Ishikawa (cell line): Measurements from ENCODE around the gene AEBP1.

ENCODE experiments used
- CEBPB ChIP-seq: IDR thresholded peaks from 2 replicates; pipeline ENCODE4 v1.6.1; 2012
- CREB1 ChIP-seq: IDR thresholded peaks from 2 replicates; pipeline ENCODE4 v1.6.1; 2012; ENCODE audit warnings: low read depth
- EGR1 ChIP-seq: IDR thresholded peaks from 2 replicates; pipeline ENCODE4 v1.6.1; 2012
- EP300 ChIP-seq: IDR thresholded peaks from 2 replicates; pipeline ENCODE4 v1.6.1; 2012; ENCODE audit warnings: borderline replicate concordance
- FOXM1 ChIP-seq: IDR thresholded peaks from 2 replicates; pipeline ENCODE4 v1.6.1; 2012; ENCODE audit warnings: low read depth, borderline replicate concordance
- NFIC ChIP-seq: IDR thresholded peaks from 2 replicates; pipeline ENCODE4 v1.6.1; 2012
- RAD21 ChIP-seq: IDR thresholded peaks from 2 replicates; pipeline ENCODE4 v1.6.1; 2012; ENCODE audit warnings: low read depth
- TAF1 ChIP-seq: IDR thresholded peaks from 2 replicates; pipeline ENCODE4 v1.6.1; 2012; ENCODE audit warnings: low read depth, mild to moderate bottlenecking
- TCF12 ChIP-seq: IDR thresholded peaks from 2 replicates; pipeline ENCODE4 v1.6.1; 2012; ENCODE audit warnings: low read depth
- TEAD4 ChIP-seq: IDR thresholded peaks from 2 replicates; pipeline ENCODE4 v1.6.1; 2012
- YY1 ChIP-seq: IDR thresholded peaks from 2 replicates; pipeline ENCODE4 v1.6.1; 2012; ENCODE audit warnings: low read depth
- ZBTB7A ChIP-seq: IDR thresholded peaks from 2 replicates; pipeline ENCODE4 v1.6.1; 2012; ENCODE audit warnings: low read depth
- TF ChIP-seq, protein P1 (sequence below): IDR thresholded peaks from 2 replicates; pipeline ENCODE4 v1.6.1; 2012
- TF ChIP-seq, protein P2 (sequence below): IDR thresholded peaks from 2 replicates; pipeline ENCODE4 v1.6.1; 2012
- TF ChIP-seq, protein P3 (sequence below): IDR thresholded peaks from 2 replicates; pipeline ENCODE4 v1.6.1; 2012; ENCODE audit warnings: low read depth, mild to moderate bottlenecking

AEBP1 gene

DNA sequence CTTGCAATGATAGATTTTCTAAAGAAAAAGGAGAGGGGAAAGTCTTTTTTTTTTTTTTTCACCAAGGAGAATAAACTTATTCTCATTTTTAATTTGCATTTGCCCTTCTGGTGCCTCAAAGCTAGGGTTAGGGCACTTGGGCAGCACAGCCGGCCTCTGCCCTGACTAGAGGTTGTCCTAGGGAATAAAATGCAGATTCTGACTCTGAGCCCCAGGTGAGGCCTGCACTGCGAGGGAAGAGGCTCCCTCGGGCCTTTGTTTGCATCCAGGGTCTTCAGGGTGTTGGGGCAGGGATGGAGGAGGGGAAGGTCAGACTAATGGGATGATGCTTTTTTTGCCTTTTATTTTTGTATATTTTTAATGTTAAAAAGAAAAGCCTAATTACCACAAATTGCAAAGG, 29.1 kb downstream of the AEBP1 start:
- no peak for TF ChIP-seq FOXM1
- TF ChIP-seq, protein P1, sequence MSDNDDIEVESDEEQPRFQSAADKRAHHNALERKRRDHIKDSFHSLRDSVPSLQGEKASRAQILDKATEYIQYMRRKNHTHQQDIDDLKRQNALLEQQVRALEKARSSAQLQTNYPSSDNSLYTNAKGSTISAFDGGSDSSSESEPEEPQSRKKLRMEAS, result no peak
- TF ChIP-seq, protein P2, sequence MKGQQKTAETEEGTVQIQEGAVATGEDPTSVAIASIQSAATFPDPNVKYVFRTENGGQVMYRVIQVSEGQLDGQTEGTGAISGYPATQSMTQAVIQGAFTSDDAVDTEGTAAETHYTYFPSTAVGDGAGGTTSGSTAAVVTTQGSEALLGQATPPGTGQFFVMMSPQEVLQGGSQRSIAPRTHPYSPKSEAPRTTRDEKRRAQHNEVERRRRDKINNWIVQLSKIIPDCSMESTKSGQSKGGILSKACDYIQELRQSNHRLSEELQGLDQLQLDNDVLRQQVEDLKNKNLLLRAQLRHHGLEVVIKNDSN, result no peak
- TF ChIP-seq RAD21, result no peak
- no peak for TF ChIP-seq EGR1
- TF ChIP-seq CEBPB, result no peak
- TF ChIP-seq, protein P3, sequence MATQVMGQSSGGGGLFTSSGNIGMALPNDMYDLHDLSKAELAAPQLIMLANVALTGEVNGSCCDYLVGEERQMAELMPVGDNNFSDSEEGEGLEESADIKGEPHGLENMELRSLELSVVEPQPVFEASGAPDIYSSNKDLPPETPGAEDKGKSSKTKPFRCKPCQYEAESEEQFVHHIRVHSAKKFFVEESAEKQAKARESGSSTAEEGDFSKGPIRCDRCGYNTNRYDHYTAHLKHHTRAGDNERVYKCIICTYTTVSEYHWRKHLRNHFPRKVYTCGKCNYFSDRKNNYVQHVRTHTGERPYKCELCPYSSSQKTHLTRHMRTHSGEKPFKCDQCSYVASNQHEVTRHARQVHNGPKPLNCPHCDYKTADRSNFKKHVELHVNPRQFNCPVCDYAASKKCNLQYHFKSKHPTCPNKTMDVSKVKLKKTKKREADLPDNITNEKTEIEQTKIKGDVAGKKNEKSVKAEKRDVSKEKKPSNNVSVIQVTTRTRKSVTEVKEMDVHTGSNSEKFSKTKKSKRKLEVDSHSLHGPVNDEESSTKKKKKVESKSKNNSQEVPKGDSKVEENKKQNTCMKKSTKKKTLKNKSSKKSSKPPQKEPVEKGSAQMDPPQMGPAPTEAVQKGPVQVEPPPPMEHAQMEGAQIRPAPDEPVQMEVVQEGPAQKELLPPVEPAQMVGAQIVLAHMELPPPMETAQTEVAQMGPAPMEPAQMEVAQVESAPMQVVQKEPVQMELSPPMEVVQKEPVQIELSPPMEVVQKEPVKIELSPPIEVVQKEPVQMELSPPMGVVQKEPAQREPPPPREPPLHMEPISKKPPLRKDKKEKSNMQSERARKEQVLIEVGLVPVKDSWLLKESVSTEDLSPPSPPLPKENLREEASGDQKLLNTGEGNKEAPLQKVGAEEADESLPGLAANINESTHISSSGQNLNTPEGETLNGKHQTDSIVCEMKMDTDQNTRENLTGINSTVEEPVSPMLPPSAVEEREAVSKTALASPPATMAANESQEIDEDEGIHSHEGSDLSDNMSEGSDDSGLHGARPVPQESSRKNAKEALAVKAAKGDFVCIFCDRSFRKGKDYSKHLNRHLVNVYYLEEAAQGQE, result no peak
- no peak for TF ChIP-seq EP300
- no peak for TF ChIP-seq TCF12
- TF ChIP-seq YY1, result no peak
- no peak for TF ChIP-seq CREB1
- no peak for TF ChIP-seq TEAD4
- no peak for TF ChIP-seq ZBTB7A
- TF ChIP-seq NFIC, result no peak
- TF ChIP-seq TAF1, result no peak

DNA sequence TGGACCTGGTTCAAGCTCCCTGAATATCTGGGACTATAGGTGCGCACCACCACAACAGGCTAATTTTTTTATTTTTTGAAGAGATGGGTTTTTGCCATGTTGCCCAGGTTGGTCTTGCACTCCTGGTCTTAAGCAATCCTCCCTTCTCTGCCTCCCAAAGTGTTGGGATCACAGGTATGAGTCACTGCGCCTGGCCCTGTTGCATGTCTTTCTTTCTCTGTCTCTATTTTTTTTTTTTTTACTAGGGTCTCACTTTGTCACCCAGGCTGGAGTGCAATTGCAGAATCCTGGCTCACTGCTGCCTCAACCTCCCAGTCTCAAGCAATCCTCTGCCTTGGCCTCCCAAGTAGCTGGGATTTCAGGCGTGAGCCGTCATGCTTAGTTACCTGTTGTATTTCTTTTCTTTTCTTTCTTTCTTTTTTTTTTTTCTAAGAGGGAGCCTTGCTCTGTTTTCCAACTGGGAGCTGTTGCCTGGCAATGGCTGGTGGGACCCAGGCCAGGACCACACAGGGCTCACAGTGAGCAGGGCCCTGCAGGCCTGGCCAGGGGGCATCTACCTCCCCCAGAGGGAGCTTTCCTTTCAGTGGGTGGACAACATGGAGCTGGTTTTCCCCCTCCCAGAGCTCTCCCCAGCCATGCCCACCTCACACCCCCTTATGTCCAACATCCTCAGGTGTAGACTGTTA, 30.9 kb downstream of the AEBP1 start:
- TF ChIP-seq EGR1, result no peak
- no peak for TF ChIP-seq ZBTB7A
- TF ChIP-seq TAF1, result no peak
- TF ChIP-seq, protein P3, result no peak
- TF ChIP-seq YY1, result no peak
- TF ChIP-seq EP300, result no peak
- TF ChIP-seq RAD21, result no peak
- TF ChIP-seq CREB1, result no peak
- no peak for TF ChIP-seq TCF12
- no peak for TF ChIP-seq FOXM1
- TF ChIP-seq, protein P1, result no peak

DNA sequence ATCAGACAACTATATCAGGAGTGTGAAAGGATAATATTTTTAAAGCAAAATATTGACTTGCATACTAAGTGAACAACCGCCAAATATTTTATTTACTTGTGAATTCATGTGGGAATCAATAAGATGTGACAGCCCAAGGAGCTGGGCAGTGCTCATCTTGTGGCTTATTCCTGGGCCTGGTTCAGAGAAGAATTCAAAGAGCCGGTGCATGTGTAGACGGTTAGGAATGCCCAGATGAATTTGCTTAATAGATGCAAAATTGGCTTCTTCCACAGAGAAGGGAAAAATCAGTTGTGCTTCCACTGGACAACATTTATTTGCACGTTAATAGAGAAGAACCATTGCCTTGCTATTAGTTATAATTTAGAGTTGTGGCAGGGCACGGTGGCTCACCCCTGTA, 32.6 kb downstream of the AEBP1 start:
- no peak for TF ChIP-seq CEBPB
- TF ChIP-seq TEAD4, result no peak
- TF ChIP-seq TCF12, result no peak
- no peak for TF ChIP-seq EP300
- no peak for TF ChIP-seq YY1
- no peak for TF ChIP-seq ZBTB7A
- TF ChIP-seq EGR1, result no peak
- TF ChIP-seq, protein P3, result no peak
- TF ChIP-seq, protein P1, result no peak
- no peak for TF ChIP-seq TAF1
- TF ChIP-seq CREB1, result no peak
- no peak for TF ChIP-seq NFIC
- TF ChIP-seq, protein P2, result no peak
- no peak for TF ChIP-seq FOXM1
- no peak for TF ChIP-seq RAD21

DNA sequence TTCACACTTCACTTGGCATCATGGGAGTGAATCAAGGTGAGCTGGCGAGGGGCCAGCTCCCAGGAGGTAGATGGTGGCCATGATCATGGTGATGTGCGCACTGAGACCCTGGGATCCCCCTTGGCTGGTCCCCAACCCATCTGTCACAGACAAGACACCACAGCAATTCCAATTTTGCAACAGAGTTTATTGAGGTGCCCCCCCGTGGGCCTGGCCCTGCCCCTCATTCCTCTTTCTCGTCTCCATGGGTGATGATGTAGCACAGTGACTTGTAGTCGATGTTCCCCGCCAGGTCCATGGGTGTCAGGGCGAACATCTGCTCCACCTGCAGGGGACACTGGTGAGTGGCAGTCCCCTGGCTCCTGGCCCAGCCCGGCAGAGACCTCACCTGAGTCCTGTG, 34.6 kb downstream of the AEBP1 start:
- TF ChIP-seq TAF1, result no peak
- TF ChIP-seq EGR1, result no peak
- TF ChIP-seq, protein P3, result no peak
- no peak for TF ChIP-seq RAD21
- no peak for TF ChIP-seq CEBPB
- no peak for TF ChIP-seq YY1
- TF ChIP-seq CREB1, result no peak
- TF ChIP-seq EP300, result no peak
- TF ChIP-seq, protein P1, result no peak
- no peak for TF ChIP-seq TEAD4
- no peak for TF ChIP-seq ZBTB7A
